ENCODE measurements around the gene LRRC23. TPM values are rescaled to one million over a fixed set of nuclear protein-coding genes. Genes with fewer than 3 reads are reported as not detected.

Gene LRRC23
- total and polyA plus RNA-seq, 9 of the 15 experiments (the other 6 are each of a cell fraction or from before 2014, with no cell fraction given) = 2.2 to 7.0 (median 3.0) TPM

- peak; percentile 93 for TF ChIP-seq TFAP4 (CRISPR knock-in tag; IDR thresholded peaks at IDR 0.05; ENCODE audit: borderline replicate concordance)
- TF ChIP-seq SMARCA4 (IDR thresholded peaks at IDR 0.05) = no peak
- peak; percentile 64 for TF ChIP-seq RBFOX2 (IDR thresholded peaks at IDR 0.05; ENCODE audit: low read depth, low read length)
- peak in 1 of 2 experiments; percentile 21; a peak in 1 of 4 replicates for TF ChIP-seq MNT (conservative IDR thresholded peaks at IDR 0.05)
- no peak for TF ChIP-seq HNRNPH1 (optimal IDR thresholded peaks at IDR 0.05; ENCODE audit: low read depth, low read length)
- no peak for TF ChIP-seq HMGXB4 (CRISPR knock-in tag; IDR thresholded peaks at IDR 0.05)
- TF ChIP-seq NR2F6 (CRISPR knock-in tag; IDR thresholded peaks at IDR 0.05) = no peak
- TF ChIP-seq HES1 (IDR thresholded peaks at IDR 0.05; ENCODE audit: low read depth) = no peak
- peak; percentile 69 for TF ChIP-seq SP1 (CRISPR knock-in tag; IDR thresholded peaks at IDR 0.05)
- TF ChIP-seq PRMT5 (CRISPR knock-in tag; IDR thresholded peaks at IDR 0.05) = no peak
- TF ChIP-seq KDM1A (IDR thresholded peaks at IDR 0.05) = no peak
- TF ChIP-seq PHF8 (IDR thresholded peaks at IDR 0.05; ENCODE audit: borderline replicate concordance, low read length) = peak; percentile 40; the same call in 1 of the 2 replicates
- TF ChIP-seq SPI1 (IDR thresholded peaks at IDR 0.05; ENCODE audit: borderline replicate concordance, low read depth, low read length) = peak; percentile 75
- TF ChIP-seq ZNF124 (CRISPR knock-in tag; IDR thresholded peaks at IDR 0.05) = no peak
- TF ChIP-seq SNRNP70 (optimal IDR thresholded peaks at IDR 0.05; ENCODE audit: low read depth, low read length) = no peak
- peak; percentile 32 for TF ChIP-seq PKNOX1 (IDR thresholded peaks at IDR 0.05)
- no peak for TF ChIP-seq CSDE1 (IDR thresholded peaks at IDR 0.05)
- peak; percentile 46 for TF ChIP-seq GABPA (tag; conservative IDR thresholded peaks at IDR 0.05; ENCODE audit: low read depth)
- TF ChIP-seq SIN3A (IDR thresholded peaks at IDR 0.05; ENCODE audit: borderline replicate concordance in 2 of 2, control insufficient read depth in 1 of 2, low read depth in 2 of 2, low read length in 2 of 2) = peak in 1 of 2 experiments; percentile 11; a peak in 1 of 4 replicates
Measured at GRCh38 chr12:6946033-6946919, 41.7 kb downstream of the LRRC23 start (continued).
